GM12892 (cell line): Measurements from ENCODE around the gene ABR.

ENCODE experiments used
- POLR2A ChIP-seq: IDR thresholded peaks from 2 replicates; pipeline ENCODE4 v1.6.1; 2011; ENCODE audit warnings: low read depth, low read length, control low read depth
- TAF1 ChIP-seq: IDR thresholded peaks from 2 replicates; pipeline ENCODE4 v1.6.1; 2011; ENCODE audit warnings: low read depth, mild to moderate bottlenecking, control low read depth, low read length, borderline replicate concordance

GRCh38 chr17:1070411-1070810, 109.4 kb downstream of the ABR start:
- no peak for TF ChIP-seq TAF1
- no peak for TF ChIP-seq POLR2A
